ENCODE data around the gene RFNG. TPM values are rescaled to one million over a fixed set of nuclear protein-coding genes. Genes with fewer than 3 reads are reported as not detected.

The RFNG gene
- polyA plus RNA-seq, 4 donors = 35.4 to 43.8 (median 39.2) TPM

DNA sequence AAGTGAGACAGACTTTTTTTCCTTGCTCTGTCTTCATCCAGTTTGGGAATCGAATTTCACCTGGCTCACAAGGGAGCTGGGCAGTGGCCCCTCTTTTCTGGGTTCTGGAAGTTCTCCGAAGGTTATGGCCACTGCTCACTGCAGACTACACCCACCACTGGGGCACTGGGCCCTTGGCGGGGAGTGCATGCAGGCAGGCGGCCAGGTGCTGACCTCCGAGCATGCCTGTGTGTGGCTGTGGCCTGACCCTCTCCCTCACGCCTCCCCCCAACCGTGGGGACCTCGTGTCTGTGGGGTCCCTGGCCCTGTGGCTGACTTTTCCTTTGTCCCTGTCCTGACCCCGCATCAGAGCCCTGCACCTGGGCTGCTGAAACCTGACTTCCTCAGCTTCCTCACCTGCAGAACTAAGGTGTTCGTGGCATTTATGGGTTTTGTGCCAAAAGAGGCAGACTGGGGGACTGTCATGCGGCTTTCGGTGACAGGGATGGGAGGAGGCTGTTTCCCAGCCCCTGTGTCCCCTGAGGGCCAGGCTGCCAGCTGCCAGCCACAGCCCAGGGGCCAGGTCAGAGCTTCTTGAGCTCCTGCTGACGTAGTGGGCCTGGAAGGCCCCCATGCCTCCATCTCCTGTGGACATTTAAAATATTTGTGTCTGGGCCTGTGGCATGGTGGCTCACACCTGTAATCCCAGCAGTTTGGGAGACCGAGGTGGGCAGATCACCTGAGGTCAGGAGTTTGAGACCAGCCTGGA is 52.7 kb downstream of the RFNG start:
- 85 to 89% (median 86%) methylated on average over 14 of the region's 14 CpGs for WGBS, 3 donors
- no peak for DNase-seq
- H3K27me3 ChIP-seq (ENCODE audit: control insufficient read depth in 3 of 3, insufficient read depth in 3 of 3, low read length in 3 of 3) = no peaks in the 10 kb centered on the region
- peaks cover 0 to 23% (median 2%) of the 10 kb centered on the region in 3 donors for H3K4me1 ChIP-seq (ENCODE audit: control insufficient read depth in 3 of 3, insufficient read depth in 2 of 3, low read depth in 1 of 3, low read length in 2 of 3)
- FAIRE-seq = no peak
- H3K36me3 ChIP-seq (ENCODE audit: control insufficient read depth in 3 of 3, insufficient read depth in 2 of 3, low read depth in 1 of 3, low read length in 3 of 3) = peaks cover 0 to 56% (median 0%) of the 10 kb centered on the region in 3 donors
- H3K9me3 ChIP-seq (ENCODE audit: control insufficient read depth in 2 of 2, insufficient read depth in 1 of 2, low read depth in 1 of 2, low read length in 1 of 2) = no peaks in the 10 kb centered on the region
- H3K27ac ChIP-seq (ENCODE audit: low read depth in 1 of 3, low read length in 2 of 3) = no peak overlapping the region
- H3K4me3 ChIP-seq (ENCODE audit: low read depth in 1 of 3, low read length in 3 of 3) = no peak overlapping the region

DNA sequence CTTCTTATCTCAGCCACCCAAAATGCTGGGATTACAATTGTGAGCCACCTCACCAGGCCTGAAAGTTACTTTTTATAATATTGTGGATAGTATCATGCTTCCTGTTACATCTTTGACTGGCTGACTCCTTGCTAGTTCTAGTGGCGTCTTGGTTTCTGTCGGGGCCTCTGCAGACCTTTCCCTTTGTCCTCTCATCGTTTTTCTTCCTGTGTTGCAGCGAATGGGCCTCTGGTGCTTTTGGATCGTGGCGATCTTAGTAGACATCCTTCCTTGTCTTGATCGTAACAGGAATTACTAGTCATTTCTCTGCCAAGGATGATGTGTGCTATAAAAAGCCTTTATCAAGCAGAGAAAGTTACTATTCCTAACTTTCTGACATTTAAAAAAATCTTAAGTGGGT is 53.4 kb downstream of the RFNG start:
- H3K9me3 ChIP-seq (ENCODE audit: control insufficient read depth in 2 of 2, insufficient read depth in 1 of 2, low read depth in 1 of 2, low read length in 1 of 2) = no peaks in the 10 kb centered on the region
- 86 to 93% (median 91%) methylated on average over 7 of the region's 7 CpGs for WGBS, 3 donors
- DNase-seq (no peak), FAIRE-seq (no peak)
- no peak overlapping the region for H3K4me3 ChIP-seq (ENCODE audit: low read depth in 1 of 3, low read length in 3 of 3)
- H3K36me3 ChIP-seq (ENCODE audit: control insufficient read depth in 3 of 3, insufficient read depth in 2 of 3, low read depth in 1 of 3, low read length in 3 of 3) = peaks cover 0 to 55% (median 0%) of the 10 kb centered on the region in 3 donors
- no peak overlapping the region for H3K27ac ChIP-seq (ENCODE audit: low read depth in 1 of 3, low read length in 2 of 3)
- no peaks in the 10 kb centered on the region for H3K27me3 ChIP-seq (ENCODE audit: control insufficient read depth in 3 of 3, insufficient read depth in 3 of 3, low read length in 3 of 3)
- peaks cover 0 to 23% (median 2%) of the 10 kb centered on the region in 3 donors for H3K4me1 ChIP-seq (ENCODE audit: control insufficient read depth in 3 of 3, insufficient read depth in 2 of 3, low read depth in 1 of 3, low read length in 2 of 3)

Other genes with a start within 250 kb of the RFNG start
- gene GCGR, start 247.7 kb downstream of the RFNG start, polyA plus RNA-seq = 1 to 10 TPM in 3 of 4 donors, under 1 TPM in 1; 0.27 to 2.2 (median 1.7) TPM
- 10 to 100 TPM; 19.5 to 87.6 (median 48.5) TPM for gene MCRIP1, start 218.5 kb downstream of the RFNG start, polyA plus RNA-seq
- 1 to 10 TPM in 1 of 4 donors, under 1 TPM in 2, not detected in 1; 0.12 to 2.5 (median 0.49) TPM for gene PPP1R27, start 216.8 kb downstream of the RFNG start, polyA plus RNA-seq
- 1,000 to 10,000 TPM in 3 of 4 donors, 100 to 1,000 TPM in 1; 792 to 1,191 (median 1,005) TPM for gene P4HB, start 191.3 kb downstream of the RFNG start, polyA plus RNA-seq
- gene ARHGDIA, start 180.5 kb downstream of the RFNG start, polyA plus RNA-seq = 100 to 1,000 TPM; 190 to 411 (median 341) TPM
- gene ALYREF, start 160.2 kb downstream of the RFNG start, polyA plus RNA-seq = 10 to 100 TPM; 22.8 to 86.7 (median 38.6) TPM
- 100 to 1,000 TPM in 3 of 4 donors, 10 to 100 TPM in 1; 75.8 to 240 (median 187) TPM for gene ANAPC11, start 160.1 kb downstream of the RFNG start, polyA plus RNA-seq
- 1 to 10 TPM in 1 of 4 donors, under 1 TPM in 3; 0.21 to 1.8 (median 0.59) TPM for gene NPB, start 149.6 kb downstream of the RFNG start, polyA plus RNA-seq
- 100 to 1,000 TPM in 3 of 4 donors, 10 to 100 TPM in 1; 32.6 to 303 (median 174) TPM for gene PCYT2, start 140.4 kb downstream of the RFNG start, polyA plus RNA-seq
- gene SIRT7, start 133.6 kb downstream of the RFNG start, polyA plus RNA-seq = 100 to 1,000 TPM in 1 of 4 donors, 10 to 100 TPM in 3; 25.9 to 129 (median 60.4) TPM
- gene MAFG, start 124.1 kb downstream of the RFNG start, polyA plus RNA-seq = 10 to 100 TPM in 2 of 4 donors, 1 to 10 TPM in 2; 7.6 to 17.1 (median 12.8) TPM
- 10 to 100 TPM in 2 of 4 donors, 1 to 10 TPM in 2; 8.3 to 71.6 (median 14.4) TPM for gene PYCR1, start 114.5 kb downstream of the RFNG start, polyA plus RNA-seq
- under 1 TPM in 2 of 4 donors, not detected in 2; 0.03 to 0.06 TPM for gene MYADML2, start 104.6 kb downstream of the RFNG start, polyA plus RNA-seq
- 1 to 10 TPM in 2 of 4 donors, not detected in 2; 1.0 to 1.1 TPM for gene NOTUM, start 90.6 kb downstream of the RFNG start, polyA plus RNA-seq
- 10 to 100 TPM; 23.5 to 96.7 (median 47.5) TPM for gene ASPSCR1, start 74.2 kb downstream of the RFNG start, polyA plus RNA-seq
- gene CENPX, start 28.9 kb downstream of the RFNG start, polyA plus RNA-seq = 100 to 1,000 TPM in 3 of 4 donors, 10 to 100 TPM in 1; 43.4 to 241 (median 122) TPM
- gene LRRC45, start 28.5 kb downstream of the RFNG start, polyA plus RNA-seq = 10 to 100 TPM; 10.8 to 26.7 (median 16.4) TPM
- 10 to 100 TPM in 1 of 4 donors, 1 to 10 TPM in 2, under 1 TPM in 1; 0.81 to 11.2 (median 4.4) TPM for gene RAC3, start 20.1 kb downstream of the RFNG start, polyA plus RNA-seq
- 100 to 1,000 TPM in 3 of 4 donors, 10 to 100 TPM in 1; 41.1 to 147 (median 112) TPM for gene DCXR, start 14.1 kb downstream of the RFNG start, polyA plus RNA-seq
- gene GPS1, start 87 bp upstream of the RFNG start, polyA plus RNA-seq = 100 to 1,000 TPM in 2 of 4 donors, 10 to 100 TPM in 2; 80.4 to 161 (median 120) TPM
- 100 to 1,000 TPM in 3 of 4 donors, 10 to 100 TPM in 1; 86.6 to 170 (median 127) TPM for gene DUS1L, start 14.0 kb upstream of the RFNG start, polyA plus RNA-seq
- gene FASN, start 46.4 kb upstream of the RFNG start, polyA plus RNA-seq = 100 to 1,000 TPM in 1 of 4 donors, 10 to 100 TPM in 3; 13.2 to 103 (median 21.7) TPM
- gene CCDC57, start 161.0 kb upstream of the RFNG start, polyA plus RNA-seq = 10 to 100 TPM; 36.7 to 97.3 (median 44.6) TPM
- 10 to 100 TPM in 2 of 4 donors, 1 to 10 TPM in 2; 5.4 to 33.2 (median 14.5) TPM for gene SLC16A3, start 177.2 kb upstream of the RFNG start, polyA plus RNA-seq
- 100 to 1,000 TPM; 111 to 148 (median 137) TPM for gene CSNK1D, start 221.9 kb upstream of the RFNG start, polyA plus RNA-seq

All from small intestine (tissue), 7 donors.